Vagina (tissue), 2 donors: ENCODE measurements around the gene NKTR. TPM values are rescaled to one million over a fixed set of nuclear protein-coding genes. Genes with fewer than 3 reads are reported as not detected.
"Not testable (repeated sequence)": the region's sequence is repeated elsewhere in the genome, so short reads cannot be mapped to it uniquely, and the experiment has no call there.

ENCODE experiments used
- DNase-seq, 2 donors: peaks; one replicate each; pipeline ENCODE4 v3.0.0-alpha.2; 2017; ENCODE audit errors: extremely low spot score in 2 of 2
- H3K27ac ChIP-seq: fragments of 200-600 bp; sonication (generic); one replicate; pipeline ENCODE4 v1.5.1; 2019
- H3K27me3 ChIP-seq: fragments of 200-600 bp; sonication (generic); one replicate; pipeline ENCODE4 v1.5.1; 2019
- H3K36me3 ChIP-seq, 2 donors: fragments of 200-600 bp; sonication (generic); one replicate each; pipeline ENCODE4 v1.5.1; 2017 to 2019
- H3K4me1 ChIP-seq: fragments of 200-600 bp; sonication (generic); one replicate; pipeline ENCODE4 v1.5.1; 2019
- H3K4me3 ChIP-seq, 2 donors: fragments of 200-600 bp; sonication (generic); 1 replicate in 1 of 2; 2 replicates in 1 of 2; pipeline ENCODE4 v1.5.1; 2016 to 2019
- H3K9me3 ChIP-seq: fragments of 200-600 bp; sonication (generic); one replicate; pipeline ENCODE4 v1.5.1; 2019
- POLR2A ChIP-seq, 2 donors: fragments of 450-650 bp; IDR thresholded peaks; one replicate each; pipeline ENCODE4 v1.6.1; 2017; ENCODE audit warnings: antibody characterized with exemption in 2 of 2, mild to moderate bottlenecking in 2 of 2, moderate library complexity in 2 of 2
- POLR2AphosphoS5 ChIP-seq, 2 donors: sonication (generic); formaldehyde crosslinking; IDR thresholded peaks; one replicate each; pipeline ENCODE4 v1.9.0; 2017; ENCODE audit warnings: antibody characterized with exemption in 2 of 2, mild to moderate bottlenecking in 2 of 2, low read depth in 1 of 2; ENCODE audit not compliant: insufficient read depth in 1 of 2
- intact Hi-C: fragments of 100-400 bp; cut with DNase I; formaldehyde crosslinking; loops from one replicate; pipeline ENCODE4 v1.15.1; 2023
- total RNA-seq: library from RNA; depleted of rRNA; stranded (reverse); fragments of >200 nt; gene quantifications from one replicate; pipeline ENCODE4 v1.2.3, GENCODE V29; 2016
- TF ChIP-seq, protein P1 (sequence below), 3 experiments: fragments of 450-650 bp in 2 of 3; fragments of 200-600 bp in 1 of 3; sonication (generic) in 1 of 3; IDR thresholded peaks; one replicate each; pipeline ENCODE4 v1.5.1; 2017 to 2019; ENCODE audit warnings: antibody characterized with exemption in 3 of 3, mild to moderate bottlenecking in 2 of 3, moderate library complexity in 2 of 3

NKTR gene
- total RNA-seq, 1 donor from 2014 or later: 128 TPM

DNA sequence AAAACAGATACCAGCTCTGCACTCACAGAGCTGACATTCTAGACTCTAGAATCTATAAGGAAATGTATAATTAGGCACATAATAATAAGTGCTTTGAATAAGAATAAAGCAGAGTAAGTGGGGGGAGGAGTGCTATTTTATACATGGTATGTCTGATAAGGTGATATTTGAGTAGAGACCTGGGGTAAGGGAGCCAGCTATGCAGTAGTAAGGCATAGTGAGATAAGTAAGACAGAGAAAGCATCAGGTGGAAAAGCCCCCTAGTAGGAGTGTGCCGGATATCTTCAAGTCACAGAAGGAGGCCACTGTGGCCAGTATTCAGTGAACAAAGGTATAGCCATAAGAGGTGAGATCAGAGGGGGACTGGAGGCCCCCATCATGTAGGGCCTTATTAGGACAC is 6.9 kb upstream of the NKTR start:
- no peak overlapping the region for H3K27ac ChIP-seq
- intact Hi-C loops: no loop called here
- H3K4me3 ChIP-seq: no peak overlapping the region
- peaks cover 22% of the 10 kb centered on the region for H3K4me1 ChIP-seq
- no peak for DNase-seq
- no peaks in the 10 kb centered on the region for H3K36me3 ChIP-seq
- no peak for TF ChIP-seq POLR2A (IDR thresholded peaks at IDR 0.05)
- no peak for TF ChIP-seq POLR2AphosphoS5 (IDR thresholded peaks at IDR 0.05; ENCODE audit: insufficient read depth in 1 of 2, low read depth in 1 of 2)
- TF ChIP-seq, protein P1, sequence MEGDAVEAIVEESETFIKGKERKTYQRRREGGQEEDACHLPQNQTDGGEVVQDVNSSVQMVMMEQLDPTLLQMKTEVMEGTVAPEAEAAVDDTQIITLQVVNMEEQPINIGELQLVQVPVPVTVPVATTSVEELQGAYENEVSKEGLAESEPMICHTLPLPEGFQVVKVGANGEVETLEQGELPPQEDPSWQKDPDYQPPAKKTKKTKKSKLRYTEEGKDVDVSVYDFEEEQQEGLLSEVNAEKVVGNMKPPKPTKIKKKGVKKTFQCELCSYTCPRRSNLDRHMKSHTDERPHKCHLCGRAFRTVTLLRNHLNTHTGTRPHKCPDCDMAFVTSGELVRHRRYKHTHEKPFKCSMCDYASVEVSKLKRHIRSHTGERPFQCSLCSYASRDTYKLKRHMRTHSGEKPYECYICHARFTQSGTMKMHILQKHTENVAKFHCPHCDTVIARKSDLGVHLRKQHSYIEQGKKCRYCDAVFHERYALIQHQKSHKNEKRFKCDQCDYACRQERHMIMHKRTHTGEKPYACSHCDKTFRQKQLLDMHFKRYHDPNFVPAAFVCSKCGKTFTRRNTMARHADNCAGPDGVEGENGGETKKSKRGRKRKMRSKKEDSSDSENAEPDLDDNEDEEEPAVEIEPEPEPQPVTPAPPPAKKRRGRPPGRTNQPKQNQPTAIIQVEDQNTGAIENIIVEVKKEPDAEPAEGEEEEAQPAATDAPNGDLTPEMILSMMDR (IDR thresholded peaks at IDR 0.05): no peak
- no peaks in the 10 kb centered on the region for H3K27me3 ChIP-seq
- no peaks in the 10 kb centered on the region for H3K9me3 ChIP-seq

- Histone ChIP-seq H3K27me3 (no peaks in the 10 kb centered on the region), H3K36me3 (no peaks in the 10 kb centered on the region), H3K4me1 (peaks cover 16% of the 10 kb centered on the region), H3K9me3 (no peaks in the 10 kb centered on the region), H3K4me3 (no peak overlapping the region), H3K27ac (no peak overlapping the region)
- no peak for DNase-seq
- intact Hi-C loops: no loop called here
- TF ChIP-seq POLR2AphosphoS5 (IDR thresholded peaks at IDR 0.05; ENCODE audit: insufficient read depth in 1 of 2, low read depth in 1 of 2): no peak
- TF ChIP-seq POLR2A (IDR thresholded peaks at IDR 0.05): no peak
- TF ChIP-seq, protein P1 (IDR thresholded peaks at IDR 0.05): no peak
Observed at GRCh38 chr3:42595682-42596081, 4.8 kb upstream of the NKTR start.

- DNase-seq, H3K36me3 ChIP-seq, intact Hi-C loops, H3K27ac ChIP-seq, H3K4me3 ChIP-seq, H3K9me3 ChIP-seq, H3K27me3 ChIP-seq: not testable (repeated sequence)
- peaks cover 15% of the 10 kb centered on the region for H3K4me1 ChIP-seq
Observed at GRCh38 chr3:42597098-42597497, 3.4 kb upstream of the NKTR start.

- intact Hi-C loops: no loop called here
Observed at GRCh38 chr3:42600958-42601675, 631 bp downstream of the NKTR start.

DNA sequence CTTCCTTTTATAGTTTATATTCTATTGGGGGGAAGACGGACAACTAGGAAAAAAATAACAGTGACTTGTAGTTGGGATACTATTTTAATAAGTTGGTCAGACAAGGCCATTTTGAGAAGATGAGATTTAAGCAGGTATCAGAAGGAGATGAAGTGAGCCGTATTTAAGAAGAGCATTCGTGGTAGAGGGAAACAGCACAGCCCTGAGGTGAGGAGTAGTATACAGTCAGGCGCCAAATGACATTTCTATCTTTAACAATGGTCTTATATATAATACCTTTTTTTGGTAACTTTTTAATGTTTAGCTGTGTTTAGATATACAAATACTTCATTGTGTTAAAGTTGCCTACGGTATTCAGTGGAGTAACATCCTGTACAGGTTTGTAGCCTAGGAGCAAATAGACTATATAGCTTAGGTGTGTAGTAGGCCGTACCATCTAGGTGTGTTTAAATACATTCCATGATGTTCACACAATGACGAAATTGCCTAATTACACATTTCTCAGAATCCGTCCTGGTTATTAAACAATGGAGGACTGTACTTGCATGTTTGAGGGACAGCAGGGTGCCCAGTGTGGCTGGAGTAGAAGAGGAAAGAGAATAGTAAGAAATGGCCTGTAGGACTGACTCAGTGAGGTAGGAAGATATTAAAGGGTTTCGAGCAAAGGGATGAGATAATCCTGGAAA is 1.6 kb downstream of the NKTR start:
- H3K36me3 ChIP-seq: no peaks in the 10 kb centered on the region
- peak overlapping the region; percentile 98 for H3K27ac ChIP-seq
- intact Hi-C loops: no loop called here
- H3K4me3 ChIP-seq: peak overlapping the region; percentile 76 to 97
- no peak for DNase-seq
- peaks cover 43% of the 10 kb centered on the region for H3K4me1 ChIP-seq
- H3K9me3 ChIP-seq: no peaks in the 10 kb centered on the region
- H3K27me3 ChIP-seq: no peaks in the 10 kb centered on the region
- TF ChIP-seq, protein P1 (IDR thresholded peaks at IDR 0.05): no peak
- TF ChIP-seq POLR2AphosphoS5 (IDR thresholded peaks at IDR 0.05; ENCODE audit: insufficient read depth in 1 of 2, low read depth in 1 of 2): no peak
- no peak for TF ChIP-seq POLR2A (IDR thresholded peaks at IDR 0.05)

More at GRCh38 chr3:42600958-42601675, 631 bp downstream of the NKTR start:
- TF ChIP-seq POLR2AphosphoS5 (IDR thresholded peaks at IDR 0.05; ENCODE audit: insufficient read depth in 1 of 2, low read depth in 1 of 2) (peak in 1 of 2 donors; percentile 14), POLR2A (IDR thresholded peaks at IDR 0.05) (peak in 1 of 2 donors; percentile 10)
- TF ChIP-seq, protein P1 (IDR thresholded peaks at IDR 0.05): no peak
- H3K4me1 ChIP-seq: peaks cover 36% of the 10 kb centered on the region
- H3K4me3 ChIP-seq: peak overlapping the region; percentile 76 to 97
- H3K27me3 ChIP-seq: no peaks in the 10 kb centered on the region
- DNase-seq: peak in 1 of 2 donors; percentile 92
- no peaks in the 10 kb centered on the region for H3K9me3 ChIP-seq
- no peaks in the 10 kb centered on the region for H3K36me3 ChIP-seq
- peak overlapping the region; percentile 98 for H3K27ac ChIP-seq
